Thoracic aorta endothelial cell (primary cell): ENCODE data around the gene NCK2. TPM values are rescaled to one million over a fixed set of nuclear protein-coding genes. Genes with fewer than 3 reads are reported as not detected.

ENCODE experiments used
- total RNA-seq: library from RNA; depleted of rRNA; stranded (reverse); fragments of >200 nt; gene quantifications from 2 replicates; pipeline ENCODE4 v1.2.3, GENCODE V29; 2012

Gene NCK2
- total RNA-seq: 25.3 and 30.5 TPM in 2 replicates

GRCh38 chr2:105744909-105745853, at the start of gene NCK2:
NCK2 (plus strand) TSS chr2:105744912; CDS start chr2:105855064, 110,152 bp downstream.

